IPS-18c (cell line): ENCODE data around the gene RPS24.
"Not testable (repeated sequence)": the region's sequence is repeated elsewhere in the genome, so short reads cannot be mapped to it uniquely, and the experiment has no call there.

ENCODE experiments used
- H3K4me3 ChIP-seq: 2 replicates; pipeline ENCODE4 v1.7.0; 2013; ENCODE audit warnings: low read depth, mild to moderate bottlenecking, low read length, moderate library complexity; ENCODE audit not compliant: insufficient read depth
- H3K9me3 ChIP-seq: one replicate; pipeline ENCODE4 v1.6.1; 2013; ENCODE audit warnings: mild to moderate bottlenecking, low read length, moderate library complexity; ENCODE audit not compliant: control insufficient read depth, insufficient read depth

Gene RPS24

GRCh38 chr10:78070064-78070463, 36.4 kb downstream of the RPS24 start:
- not testable (repeated sequence) for H3K9me3 ChIP-seq, H3K4me3 ChIP-seq

- H3K9me3 ChIP-seq = peaks cover 2% of the 10 kb centered on the region
- H3K4me3 ChIP-seq = no peak overlapping the region
Measured at GRCh38 chr10:78070726-78071125, 37.1 kb downstream of the RPS24 start.

- Histone ChIP-seq H3K4me3 (no peak overlapping the region), H3K9me3 (peaks cover 2% of the 10 kb centered on the region)
Measured at GRCh38 chr10:78071140-78071856, 37.6 kb downstream of the RPS24 start.

DNA sequence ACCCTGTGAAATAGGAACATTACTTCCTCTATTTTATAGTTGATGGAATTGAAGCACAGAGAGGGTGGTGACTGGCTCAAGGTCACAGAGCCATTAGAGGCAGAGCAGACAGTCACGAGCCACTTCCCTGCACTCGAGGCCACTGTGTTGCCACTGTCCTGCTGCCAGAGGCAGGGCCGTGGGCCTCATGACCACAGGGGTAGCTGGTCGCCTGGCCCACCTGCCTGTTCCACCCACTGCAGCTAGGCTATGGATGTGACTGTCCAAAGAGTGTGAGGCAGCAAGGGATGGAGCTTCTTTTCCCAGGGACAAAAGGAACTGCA, 38.2 kb downstream of the RPS24 start:
- Histone ChIP-seq H3K9me3 (peaks cover 2% of the 10 kb centered on the region), H3K4me3 (no peak overlapping the region)

DNA sequence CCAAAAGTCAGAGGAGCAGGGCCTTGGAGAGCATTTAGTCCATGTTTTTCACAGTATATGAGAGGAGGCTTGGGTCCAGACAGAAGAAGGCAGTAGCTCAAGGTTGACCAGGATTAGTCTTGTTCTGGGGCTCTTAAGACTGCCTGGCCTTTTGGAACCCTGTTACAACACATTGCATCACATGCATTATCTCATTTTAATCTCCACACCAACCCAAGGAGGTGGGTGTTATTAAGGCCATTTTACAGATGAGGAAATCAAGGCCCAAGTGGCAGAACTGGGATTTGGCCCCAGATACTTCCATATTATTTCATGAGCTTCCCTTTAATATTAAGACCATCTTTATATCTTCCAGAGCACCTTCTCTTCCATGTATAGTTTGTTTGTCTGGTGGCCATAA, 38.8 kb downstream of the RPS24 start:
- peaks cover 2% of the 10 kb centered on the region for H3K9me3 ChIP-seq
- H3K4me3 ChIP-seq = no peak overlapping the region; the same call in 1 of the 2 replicates

DNA sequence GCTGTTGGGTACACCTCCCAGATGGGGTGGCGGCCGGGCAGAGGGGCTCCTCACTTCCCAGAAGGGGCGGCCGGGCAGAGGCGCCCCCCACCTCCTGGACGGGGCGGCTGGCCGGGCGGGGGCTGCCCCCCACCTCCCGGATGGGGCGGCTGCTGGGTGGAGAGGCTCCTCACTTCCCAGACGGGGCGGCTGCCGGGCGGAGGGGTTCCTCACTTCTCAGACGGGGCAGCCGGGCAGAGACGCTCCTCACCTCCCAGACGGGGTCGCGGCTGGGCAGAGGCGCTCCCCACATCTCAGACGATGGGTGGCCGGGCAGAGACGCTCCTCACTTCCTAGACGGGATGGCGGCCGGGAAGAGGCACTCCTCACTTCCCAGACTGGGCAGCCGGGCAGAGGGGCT, 42.1 kb downstream of the RPS24 start:
- H3K4me3 ChIP-seq, H3K9me3 ChIP-seq: not testable (repeated sequence)

DNA sequence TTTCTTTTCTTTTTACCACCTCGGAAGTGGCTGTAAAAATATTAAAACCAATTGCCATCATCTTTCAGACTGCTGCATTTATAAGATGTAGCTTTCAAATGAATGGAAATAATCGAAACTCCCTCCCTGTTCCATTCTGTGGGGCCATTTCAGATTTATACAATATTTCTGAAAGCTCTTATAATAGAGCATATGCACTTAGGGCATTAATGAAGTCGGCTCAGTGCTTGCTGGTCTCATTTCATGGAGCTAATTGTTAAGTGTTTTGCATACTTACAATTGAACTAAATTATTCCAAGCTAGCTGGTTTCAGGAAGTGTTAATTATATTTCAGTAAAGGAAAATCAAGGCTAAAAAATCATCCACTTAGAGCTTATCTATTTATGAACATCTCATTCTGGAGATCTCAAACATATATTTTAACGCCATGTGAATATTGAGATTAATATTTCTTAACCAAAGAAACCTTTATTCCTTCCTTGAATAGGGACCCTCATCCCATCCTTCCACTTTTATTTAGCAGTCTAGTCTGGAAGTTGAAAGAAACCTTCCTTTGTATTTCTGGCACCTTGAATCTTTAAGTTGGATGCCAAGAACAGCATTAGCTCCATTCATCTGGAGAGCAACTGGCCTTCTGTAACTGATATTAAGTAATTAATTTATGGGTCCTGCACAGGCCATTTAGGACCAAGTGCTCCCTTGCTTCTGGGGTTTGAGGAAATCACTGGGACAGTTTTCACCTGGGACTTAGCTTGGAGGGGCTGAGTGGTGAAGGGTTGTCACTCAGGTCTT, 45.1 kb downstream of the RPS24 start:
- H3K4me3 ChIP-seq = no peak overlapping the region
- H3K9me3 ChIP-seq = peaks cover 2% of the 10 kb centered on the region

- peaks cover 2% of the 10 kb centered on the region for H3K9me3 ChIP-seq
- no peak overlapping the region for H3K4me3 ChIP-seq
Measured at GRCh38 chr10:78079411-78079810, 45.7 kb downstream of the RPS24 start.

- H3K4me3 ChIP-seq = no peak overlapping the region
- H3K9me3 ChIP-seq = no peaks in the 10 kb centered on the region
Measured at GRCh38 chr10:78081292-78081691, 47.6 kb downstream of the RPS24 start.

- Histone ChIP-seq H3K4me3 (no peak overlapping the region), H3K9me3 (no peaks in the 10 kb centered on the region)
Measured at GRCh38 chr10:78082636-78083035, 49.0 kb downstream of the RPS24 start.
